Neural progenitor cell (in vitro differentiated cells): ENCODE results near the gene BMPR1A. TPM values are rescaled to one million over a fixed set of nuclear protein-coding genes. Genes with fewer than 3 reads are reported as not detected.
A peak's percentile ranks its signal among the peaks of the same experiment; 100 is the strongest.

Source experiments
- DNase-seq: peaks from one replicate; pipeline ENCODE4 v3.0.0-alpha.2; 2016; ENCODE audit warnings: low spot score
- H2AFZ ChIP-seq: fragments of 200-600 bp; sonication (generic); replicated peaks from 2 replicates; pipeline ENCODE4 v1.6.1; 2016; ENCODE audit warnings: antibody characterized with exemption
- H3F3A ChIP-seq: fragments of 200-600 bp; sonication (generic); 2 replicates; pipeline ENCODE4 v1.6.1; 2016; ENCODE audit warnings: antibody characterized with exemption, low read depth
- H3K27ac ChIP-seq: fragments of 200-600 bp; sonication (generic); 2 replicates; pipeline ENCODE4 v1.5.1; 2016; ENCODE audit warnings: mild to moderate bottlenecking
- H3K27me3 ChIP-seq: fragments of 200-600 bp; sonication (generic); 2 replicates; pipeline ENCODE4 v1.6.1; 2016; ENCODE audit warnings: mild to moderate bottlenecking, moderate library complexity
- H3K36me3 ChIP-seq: fragments of 200-600 bp; sonication (generic); 2 replicates; pipeline ENCODE4 v1.5.1; 2016
- H3K4me1 ChIP-seq: fragments of 200-600 bp; sonication (generic); 2 replicates; pipeline ENCODE4 v1.6.1; 2016; ENCODE audit warnings: mixed run types
- H3K4me2 ChIP-seq: fragments of 200-600 bp; sonication (generic); 2 replicates; pipeline ENCODE4 v1.6.1; 2016
- H3K4me3 ChIP-seq: fragments of 200-600 bp; sonication (generic); 2 replicates; pipeline ENCODE4 v1.5.1; 2016
- H3K79me2 ChIP-seq: fragments of 200-600 bp; sonication (generic); 2 replicates; pipeline ENCODE4 v1.6.1; 2016; ENCODE audit warnings: low read depth
- H3K9ac ChIP-seq: fragments of 200-600 bp; sonication (generic); 2 replicates; pipeline ENCODE4 v1.6.1; 2016
- H3K9me3 ChIP-seq: fragments of 200-600 bp; sonication (generic); 2 replicates; pipeline ENCODE4 v1.5.1; 2016; ENCODE audit warnings: low read depth
- H4K20me1 ChIP-seq: fragments of 200-600 bp; sonication (generic); 2 replicates; pipeline ENCODE4 v1.6.1; 2016; ENCODE audit warnings: low read depth
- H3K27ac Mint-ChIP-seq: 3 replicates; pipeline ENCODE4 v1.8.0; 2021; ENCODE audit warnings: mixed read lengths
- H3K27me3 Mint-ChIP-seq: 2 replicates; pipeline ENCODE4 v1.8.0; 2022; ENCODE audit warnings: low read depth, mild to moderate bottlenecking, inconsistent platforms, moderate library complexity, mixed read lengths; ENCODE audit not compliant: insufficient read depth
- H3K36me3 Mint-ChIP-seq: 3 replicates; pipeline ENCODE4 v1.8.0; 2021; ENCODE audit warnings: mixed read lengths
- H3K4me1 Mint-ChIP-seq: 3 replicates; pipeline ENCODE4 v1.8.0; 2021; ENCODE audit warnings: mixed read lengths
- H3K4me3 Mint-ChIP-seq: 3 replicates; pipeline ENCODE4 v1.8.0; 2021; ENCODE audit warnings: mild to moderate bottlenecking, moderate library complexity, mixed read lengths
- H3K9me3 Mint-ChIP-seq: 3 replicates; pipeline ENCODE4 v1.8.0; 2020; ENCODE audit warnings: mixed read lengths
- EZH2 ChIP-seq: fragments of 200-600 bp; sonication (generic); IDR thresholded peaks from 2 replicates; pipeline ENCODE4 v1.6.1; 2017; ENCODE audit warnings: antibody characterized with exemption, mild to moderate bottlenecking, moderate library complexity
- EZH2phosphoT487 ChIP-seq: fragments of 200-600 bp; sonication (generic); IDR thresholded peaks from 2 replicates; pipeline ENCODE4 v1.6.1; 2017; ENCODE audit warnings: antibody characterized with exemption
- total RNA-seq: library from RNA; depleted of rRNA; stranded (reverse); fragments of >200 nt; gene quantifications from 2 replicates; pipeline ENCODE4 v1.2.3, GENCODE V29; 2015; ENCODE audit warnings: low replicate concordance
- TF ChIP-seq, protein P1 (sequence below): fragments of 200-600 bp; sonication (generic); IDR thresholded peaks from 2 replicates; pipeline ENCODE4 v1.5.1; 2017; ENCODE audit warnings: antibody characterized with exemption, mild to moderate bottlenecking

The BMPR1A gene
- total RNA-seq, 1 donor from 2014 or later, result 76.2 TPM

DNA sequence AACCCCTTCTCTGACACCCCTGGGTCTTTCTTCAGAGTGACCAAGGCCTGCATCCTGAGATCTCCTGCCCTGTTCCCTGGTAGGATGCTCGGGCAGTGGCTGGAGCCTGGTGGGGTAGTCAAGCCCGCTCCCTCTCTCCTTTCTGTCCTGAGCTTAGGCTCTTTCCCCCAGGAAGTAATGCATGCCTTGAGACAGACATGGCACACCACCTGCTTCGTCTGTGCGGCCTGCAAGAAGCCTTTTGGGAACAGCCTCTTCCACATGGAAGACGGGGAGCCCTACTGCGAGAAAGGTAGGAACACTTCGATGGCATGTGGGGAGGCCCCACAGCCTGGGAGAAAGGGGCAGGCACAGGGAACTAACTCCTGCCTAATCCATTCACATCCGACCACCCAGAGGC lies 37.9 kb upstream of the BMPR1A start:
- peaks cover 3% of the 10 kb centered on the region for H3K4me1 Mint-ChIP-seq
- TF ChIP-seq, protein P1, sequence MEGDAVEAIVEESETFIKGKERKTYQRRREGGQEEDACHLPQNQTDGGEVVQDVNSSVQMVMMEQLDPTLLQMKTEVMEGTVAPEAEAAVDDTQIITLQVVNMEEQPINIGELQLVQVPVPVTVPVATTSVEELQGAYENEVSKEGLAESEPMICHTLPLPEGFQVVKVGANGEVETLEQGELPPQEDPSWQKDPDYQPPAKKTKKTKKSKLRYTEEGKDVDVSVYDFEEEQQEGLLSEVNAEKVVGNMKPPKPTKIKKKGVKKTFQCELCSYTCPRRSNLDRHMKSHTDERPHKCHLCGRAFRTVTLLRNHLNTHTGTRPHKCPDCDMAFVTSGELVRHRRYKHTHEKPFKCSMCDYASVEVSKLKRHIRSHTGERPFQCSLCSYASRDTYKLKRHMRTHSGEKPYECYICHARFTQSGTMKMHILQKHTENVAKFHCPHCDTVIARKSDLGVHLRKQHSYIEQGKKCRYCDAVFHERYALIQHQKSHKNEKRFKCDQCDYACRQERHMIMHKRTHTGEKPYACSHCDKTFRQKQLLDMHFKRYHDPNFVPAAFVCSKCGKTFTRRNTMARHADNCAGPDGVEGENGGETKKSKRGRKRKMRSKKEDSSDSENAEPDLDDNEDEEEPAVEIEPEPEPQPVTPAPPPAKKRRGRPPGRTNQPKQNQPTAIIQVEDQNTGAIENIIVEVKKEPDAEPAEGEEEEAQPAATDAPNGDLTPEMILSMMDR, result no peak
- TF ChIP-seq EZH2phosphoT487 (no peak), EZH2 (no peak)
- peaks cover 8% of the 10 kb centered on the region for H3K27me3 Mint-ChIP-seq
- H4K20me1 ChIP-seq, result no peaks in the 10 kb centered on the region
- H2AFZ ChIP-seq, result no peak overlapping the region
- H3K36me3 ChIP-seq, result no peaks in the 10 kb centered on the region
- no peak overlapping the region for H3K4me3 ChIP-seq
- H3K27me3 ChIP-seq, result no peaks in the 10 kb centered on the region
- no peaks in the 10 kb centered on the region for H3K4me1 ChIP-seq
- no peak overlapping the region for H3K4me3 Mint-ChIP-seq
- H3K79me2 ChIP-seq, result no peaks in the 10 kb centered on the region
- H3K9me3 ChIP-seq, result no peaks in the 10 kb centered on the region
- peaks cover under 1% of the 10 kb centered on the region for H3F3A ChIP-seq
- H3K27ac Mint-ChIP-seq, result no peak overlapping the region
- no peak overlapping the region for H3K27ac ChIP-seq
- H3K36me3 Mint-ChIP-seq, result no peaks in the 10 kb centered on the region
- no peak overlapping the region for H3K4me2 ChIP-seq
- H3K9ac ChIP-seq, result no peak overlapping the region
- no peaks in the 10 kb centered on the region for H3K9me3 Mint-ChIP-seq
- no peak for DNase-seq

DNA sequence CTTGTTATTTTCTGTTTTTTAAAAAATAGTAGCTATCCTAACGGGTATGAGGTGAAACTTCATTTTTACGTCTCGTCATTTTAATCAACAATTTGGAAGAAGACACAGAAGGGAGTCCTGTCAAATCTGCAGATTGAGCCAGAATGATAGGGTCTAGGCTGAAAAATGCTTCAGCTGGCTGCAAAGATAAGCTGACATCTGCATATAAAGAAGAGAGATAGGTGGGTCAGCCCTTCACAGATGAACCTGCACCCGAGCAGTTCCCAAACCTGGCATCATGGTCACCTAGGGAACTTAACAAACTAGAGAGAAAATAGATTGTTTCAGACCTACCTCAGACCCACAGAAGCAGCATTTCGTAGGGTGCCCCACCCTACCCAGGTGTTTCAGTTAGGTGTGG lies 35.2 kb upstream of the BMPR1A start:
- H3K79me2 ChIP-seq, result no peaks in the 10 kb centered on the region
- Mint-ChIP-seq H3K36me3 (no peaks in the 10 kb centered on the region), H3K27ac (no peak overlapping the region), H3K4me3 (no peak overlapping the region), H3K9me3 (no peaks in the 10 kb centered on the region), H3K4me1 (no peaks in the 10 kb centered on the region), H3K27me3 (peaks cover 8% of the 10 kb centered on the region)
- H4K20me1 ChIP-seq, result no peaks in the 10 kb centered on the region
- no peaks in the 10 kb centered on the region for H3K4me1 ChIP-seq
- no peaks in the 10 kb centered on the region for H3F3A ChIP-seq
- H3K9ac ChIP-seq, result no peak overlapping the region
- H3K4me2 ChIP-seq, result no peak overlapping the region
- H3K27me3 ChIP-seq, result no peaks in the 10 kb centered on the region
- DNase-seq, result no peak
- H3K27ac ChIP-seq, result no peak overlapping the region
- H3K9me3 ChIP-seq, result no peaks in the 10 kb centered on the region
- no peaks in the 10 kb centered on the region for H3K36me3 ChIP-seq
- TF ChIP-seq EZH2phosphoT487 (no peak), EZH2 (no peak)
- H2AFZ ChIP-seq, result no peak overlapping the region
- H3K4me3 ChIP-seq, result no peak overlapping the region

DNA sequence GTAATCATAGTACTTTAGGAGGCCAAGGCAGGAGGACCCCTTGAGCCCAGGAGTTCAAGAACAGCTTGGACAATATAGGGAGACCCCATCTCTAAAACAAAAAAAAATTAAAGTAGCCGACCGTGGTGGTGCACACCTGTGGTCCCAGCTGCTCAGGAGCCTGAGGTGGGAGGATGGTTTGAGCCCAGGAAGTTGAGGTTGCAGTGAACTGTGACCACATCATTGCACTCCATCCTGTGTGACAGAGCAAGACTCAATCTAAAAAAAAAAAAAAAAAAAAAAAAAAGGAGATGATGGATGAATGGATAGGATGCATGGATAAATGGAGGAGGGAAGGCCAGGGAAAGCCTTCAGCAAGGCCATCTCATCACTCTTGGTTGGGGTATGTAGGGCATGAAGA lies 33.4 kb upstream of the BMPR1A start:
- H3K4me3 Mint-ChIP-seq, result no peak overlapping the region
- Histone ChIP-seq H3K9me3 (no peaks in the 10 kb centered on the region), H3K27ac (no peak overlapping the region), H3K4me1 (no peaks in the 10 kb centered on the region), H3K79me2 (no peaks in the 10 kb centered on the region), H3K27me3 (no peaks in the 10 kb centered on the region), H3K4me3 (no peak overlapping the region), H3K36me3 (no peaks in the 10 kb centered on the region), H3K4me2 (no peak overlapping the region), H2AFZ (no peak overlapping the region), H3F3A (no peaks in the 10 kb centered on the region), H3K9ac (no peak overlapping the region), H4K20me1 (no peaks in the 10 kb centered on the region)
- TF ChIP-seq EZH2 (no peak), EZH2phosphoT487 (no peak)
- TF ChIP-seq, protein P1, result no peak
- peak overlapping the region; percentile 54 for H3K27ac Mint-ChIP-seq
- DNase-seq, result no peak
- no peaks in the 10 kb centered on the region for H3K9me3 Mint-ChIP-seq
- no peaks in the 10 kb centered on the region for H3K36me3 Mint-ChIP-seq
- peaks cover 5% of the 10 kb centered on the region for H3K27me3 Mint-ChIP-seq
- H3K4me1 Mint-ChIP-seq, result no peaks in the 10 kb centered on the region

DNA sequence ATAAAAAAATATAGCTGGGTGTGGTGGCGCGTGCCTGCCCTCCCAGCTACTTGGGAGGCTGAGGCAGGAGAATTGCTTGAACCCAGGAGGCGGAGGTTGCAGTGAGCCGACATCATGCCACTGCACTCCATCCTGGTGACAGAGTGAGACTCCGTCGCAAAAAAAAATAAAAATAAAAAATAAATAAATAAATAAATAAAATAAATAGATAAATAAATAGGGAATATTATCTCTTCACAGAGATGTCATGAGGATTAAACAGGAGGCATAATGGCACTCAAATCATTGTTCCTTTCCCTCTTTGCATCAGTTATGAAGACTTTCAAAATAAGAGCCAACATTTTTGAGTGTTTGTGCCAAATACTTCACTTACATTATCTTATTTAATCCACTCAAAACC lies 32.0 kb upstream of the BMPR1A start:
- Mint-ChIP-seq H3K36me3 (no peaks in the 10 kb centered on the region), H3K27ac (no peak overlapping the region), H3K27me3 (no peaks in the 10 kb centered on the region), H3K4me3 (no peak overlapping the region), H3K4me1 (no peaks in the 10 kb centered on the region), H3K9me3 (no peaks in the 10 kb centered on the region)
- TF ChIP-seq EZH2 (no peak), EZH2phosphoT487 (no peak)
- TF ChIP-seq, protein P1, result no peak
- no peak overlapping the region for H3K9ac ChIP-seq
- no peaks in the 10 kb centered on the region for H4K20me1 ChIP-seq
- no peak for DNase-seq
- H3K27ac ChIP-seq, result no peak overlapping the region
- H3F3A ChIP-seq, result no peaks in the 10 kb centered on the region
- no peaks in the 10 kb centered on the region for H3K36me3 ChIP-seq
- H3K4me3 ChIP-seq, result no peak overlapping the region
- H3K4me1 ChIP-seq, result no peaks in the 10 kb centered on the region
- H3K79me2 ChIP-seq, result no peaks in the 10 kb centered on the region
- H2AFZ ChIP-seq, result no peak overlapping the region
- H3K9me3 ChIP-seq, result no peaks in the 10 kb centered on the region
- no peaks in the 10 kb centered on the region for H3K27me3 ChIP-seq
- no peak overlapping the region for H3K4me2 ChIP-seq
